ENCODE measurements around the gene SWAP70.

GRCh38 chr11:9680028-9680427, 16.2 kb downstream of the SWAP70 start:
- no peak for TF ChIP-seq CTCF (IDR thresholded peaks at IDR 0.05)
- TF ChIP-seq POLR2A (IDR thresholded peaks at IDR 0.05), result no peak
